GM12878 (cell line): Measurements from ENCODE around the gene KIAA0825. TPM values are rescaled to one million over a fixed set of nuclear protein-coding genes. Genes with fewer than 3 reads are reported as not detected.

ENCODE experiments used
- ATAC-seq: fragments of 200-7000 bp; cut with Tn5 transposase; 3 replicates; pipeline ENCODE4 v1.9.1; 2020; ENCODE audit warnings: mild to moderate bottlenecking, moderate library complexity
- BruUV-seq: library from RNA; stranded (reverse); fragments of 400-500 nt; replicated peaks from 2 replicates; lab custom pipeline; 2021; lab: Mats Ljungman, UMichigan
- CTCF ChIA-PET: fragments of 300-600 bp; sonication (Branson Sonifier 250); formaldehyde crosslinking; extraction: SDS; loops from one replicate; lab custom pipeline; 2021; ENCODE audit warnings: inconsistent platforms; lab: Yijun Ruan, JAX
- POLR2A ChIA-PET: fragments of 350-600 bp; formaldehyde crosslinking; extraction: SDS; loops from one replicate; lab custom pipeline; 2021; ENCODE audit warnings: inconsistent platforms; lab: Charles Lee
- RAD21 ChIA-PET: fragments of 300-600 bp; sonication (Branson Sonifier 250); formaldehyde crosslinking; loops from one replicate; lab custom pipeline; 2023; ENCODE audit warnings: antibody characterized with exemption; ENCODE audit not compliant: unreplicated experiment; lab: Charles Lee
- SMC1A ChIA-PET: fragments of 300-600 bp; sonication (Branson Sonifier 250); formaldehyde crosslinking; loops from one replicate; lab custom pipeline; 2023; ENCODE audit not compliant: unreplicated experiment, uncharacterized antibody; lab: Charles Lee
- DNase-seq: peaks from one replicate; pipeline ENCODE4 v3.0.0-alpha.2; 2011; ENCODE audit warnings: low read depth, low spot score
- FAIRE-seq: peaks from 3 replicates; lab custom pipeline; 2011; peaks lifted over from hg19 to GRCh38; lab: Jason Lieb, UNC
- H2AFZ ChIP-seq: 2 replicates; pipeline ENCODE4 v1.6.0; 2011; ENCODE audit warnings: low read depth, low read length, control low read depth; ENCODE audit not compliant: control insufficient read depth
- H3K27ac ChIP-seq: 2 replicates; pipeline ENCODE4 v1.5.1; 2011; ENCODE audit warnings: control low read depth; ENCODE audit not compliant: control insufficient read depth, insufficient read depth
- H3K27me3 ChIP-seq, 2 experiments: replicated peaks in 1 of 2; 2 replicates each; pipeline versions ENCODE4 v1.6.0 to v1.6.1; 2011; ENCODE audit warnings: low read length in 1 of 2; ENCODE audit not compliant: control insufficient read depth in 2 of 2, insufficient read depth in 2 of 2
- H3K36me3 ChIP-seq, 2 experiments: 2 replicates each; pipeline ENCODE4 v1.5.1; 2011; ENCODE audit warnings: low read length in 1 of 2; ENCODE audit not compliant: control insufficient read depth in 2 of 2, insufficient read depth in 2 of 2
- H3K4me1 ChIP-seq: 2 replicates; pipeline ENCODE4 v1.6.1; 2011; ENCODE audit warnings: mild to moderate bottlenecking, low read length, moderate library complexity, mixed read lengths; ENCODE audit not compliant: control insufficient read depth, insufficient read depth
- H3K4me2 ChIP-seq: 2 replicates; pipeline ENCODE4 v1.6.0; 2011; ENCODE audit warnings: control low read depth; ENCODE audit not compliant: control insufficient read depth, insufficient read depth
- H3K4me3 ChIP-seq: fragments of 200-600 bp; sonication (generic); 2 replicates; pipeline ENCODE4 v1.5.1; 2016
- H3K79me2 ChIP-seq: 2 replicates; pipeline ENCODE4 v1.6.0; 2011; ENCODE audit warnings: low read length; ENCODE audit not compliant: control insufficient read depth, insufficient read depth
- H3K9ac ChIP-seq: 2 replicates; pipeline ENCODE4 v1.8.0; 2011; ENCODE audit warnings: low read length, control low read depth, mixed read lengths; ENCODE audit not compliant: control insufficient read depth, insufficient read depth
- H3K9me3 ChIP-seq: replicated peaks from 3 replicates; pipeline ENCODE4 v1.5.1; 2011; ENCODE audit warnings: mild to moderate bottlenecking, low read length; ENCODE audit not compliant: control insufficient read depth, insufficient read depth
- H4K20me1 ChIP-seq: 2 replicates; pipeline ENCODE4 v1.6.0; 2011; ENCODE audit not compliant: control insufficient read depth, insufficient read depth
- BHLHE40 ChIP-seq, 2 experiments: fragments of 450-650 bp in 1 of 2; IDR thresholded peaks; 2 replicates each; pipeline ENCODE4 v1.6.1; 2011 to 2017; ENCODE audit warnings: low read depth in 2 of 2, borderline replicate concordance in 1 of 2, improper control_type of control experiment in 1 of 2, low read length in 1 of 2, mild to moderate bottlenecking in 1 of 2
- CEBPB ChIP-seq, 2 experiments: fragments of 150-350 bp in 1 of 2; IDR thresholded peaks; 2 replicates each; pipeline ENCODE4 v1.6.1; 2012 to 2014; ENCODE audit warnings: low read depth in 2 of 2, low read length in 2 of 2, borderline replicate concordance in 1 of 2, inconsistent platforms in 1 of 2
- CHD4 ChIP-seq: fragments of 200-600 bp; sonication (generic); IDR thresholded peaks from 2 replicates; pipeline ENCODE4 v1.6.1; 2016; ENCODE audit warnings: mild to moderate bottlenecking
- EED ChIP-seq: sonication (generic); IDR thresholded peaks from 2 replicates; pipeline ENCODE4 v1.6.1; 2016; ENCODE audit warnings: antibody characterized with exemption, low read depth
- EGR1 ChIP-seq, 2 experiments: IDR thresholded peaks; 1 replicate in 1 of 2; 2 replicates in 1 of 2; pipeline ENCODE4 v1.6.1; 2011 to 2012; ENCODE audit warnings: low read depth in 2 of 2, low read length in 2 of 2, borderline replicate concordance in 1 of 2, mild to moderate bottlenecking in 1 of 2, moderate library complexity in 1 of 2
- HDGF ChIP-seq: fragments of 450-650 bp; IDR thresholded peaks from 2 replicates; pipeline ENCODE4 v1.6.1; 2016; ENCODE audit warnings: antibody characterized with exemption
- PAX5 ChIP-seq: IDR thresholded peaks from 2 replicates; pipeline ENCODE4 v1.6.1; 2011; ENCODE audit warnings: low read depth, low read length, borderline replicate concordance
- RBBP5 ChIP-seq: fragments of 200-600 bp; sonication (generic); conservative IDR thresholded peaks from 2 replicates; pipeline ENCODE4 v1.6.1; 2016
- RCOR1 ChIP-seq: conservative IDR thresholded peaks from 2 replicates; pipeline ENCODE4 v1.6.1; 2012; ENCODE audit warnings: low read depth, low read length, improper control_type of control experiment
- SIN3A ChIP-seq: IDR thresholded peaks from 2 replicates; pipeline ENCODE4 v1.6.1; 2012; ENCODE audit warnings: low read depth, low read length, improper control_type of control experiment
- SMAD1 ChIP-seq: fragments of 450-650 bp; IDR thresholded peaks from 2 replicates; pipeline ENCODE4 v1.6.1; 2018; ENCODE audit warnings: mild to moderate bottlenecking, low read depth; ENCODE audit not compliant: partially characterized antibody
- SMAD5 ChIP-seq: IDR thresholded peaks from 2 replicates; pipeline ENCODE4 v1.6.1; 2016; ENCODE audit warnings: antibody characterized with exemption, low read depth
- SP1 ChIP-seq: IDR thresholded peaks from one replicate; pipeline ENCODE4 v1.6.1; 2011; ENCODE audit warnings: low read depth, low read length
- SREBF1 ChIP-seq: IDR thresholded peaks from 2 replicates; pipeline ENCODE4 v1.6.1; 2012; ENCODE audit warnings: mild to moderate bottlenecking, low read length
- ZNF217 ChIP-seq: fragments of 450-650 bp; IDR thresholded peaks from 2 replicates; pipeline ENCODE4 v1.6.1; 2017; ENCODE audit warnings: antibody characterized with exemption, mild to moderate bottlenecking
- WGBS: methylation state at CpG from one replicate; pipeline ENCODE4 v1.1.6; 2016; ENCODE audit warnings: low lambda C conversion rate; ENCODE audit not compliant: insufficient replicate concordance, insufficient coverage; ENCODE audit errors: missing lambda C conversion rate; 5-methylcytosine and 5-hydroxymethylcytosine counted together
- in situ Hi-C: fragments of 300-500 bp; cut with MboI; formaldehyde crosslinking; loops from 9 replicates; pipeline ENCODE4 v1.14.3; 2018; ENCODE audit warnings: mixed read lengths
- intact Hi-C: fragments of 100-400 bp; cut with micrococcal nuclease; formaldehyde crosslinking; loops from one replicate; pipeline ENCODE4 v1.14.2; 2022; ENCODE audit not compliant: unreplicated experiment
- polyA plus RNA-seq, 11 experiments: library from polyadenylated mRNA; depleted of rRNA in 4 of 11; unstranded in 6 of 11; stranded (reverse) in 5 of 11; fragments of >200 nt; fragmentation: Nextera tagmentation in 4 of 11; fragmentation: Illumina TruSeq in 1 of 11; extraction: Ambion mirVana in 4 of 11; extraction: Trizol in 1 of 11; gene quantifications; 1 replicate in 1 of 11; 2 replicates in 10 of 11; pipeline versions ENCODE4 v1.2.1 to v1.2.3, GENCODE V29; 2011 to 2016; ENCODE audit warnings: inconsistent platforms in 2 of 11, missing spikeins in 2 of 11, low read depth in 1 of 11
- total RNA-seq, 4 experiments: library from RNA; depleted of rRNA in 3 of 4; stranded (reverse); fragments of >200 nt in 3 of 4; fragmentation: Illumina TruSeq in 1 of 4; extraction: Trizol in 1 of 4; gene quantifications; 2 replicates each; pipeline versions ENCODE4 v1.2.1 to v1.2.3, GENCODE V29; 2013 to 2021

Gene KIAA0825
- total and polyA plus RNA-seq, 10 of the 15 experiments (the other 5 are each of a cell fraction or from before 2014, with no cell fraction given): 0.55 to 1.9 (median 1.5) TPM

GRCh38 chr5:94378062-94378461, 240.3 kb downstream of the KIAA0825 start:
- CTCF ChIA-PET: no interaction called here
- H4K20me1 ChIP-seq: no peaks in the 10 kb centered on the region
- SMC1A ChIA-PET: no interaction called here
- no peak overlapping the region for H3K27ac ChIP-seq
- H3K27me3 ChIP-seq: no peaks in the 10 kb centered on the region
- WGBS: 0% methylated on average over 1 of the region's 1 CpG
- H3K4me2 ChIP-seq: no peak overlapping the region
- DNase-seq: no peak
- BruUV-seq: no TSS peak
- H3K4me3 ChIP-seq: no peak overlapping the region
- POLR2A ChIA-PET: no interaction called here
- in situ Hi-C loops (no loop called here), intact Hi-C loops (no loop called here)
- no peak overlapping the region for H2AFZ ChIP-seq
- RAD21 ChIA-PET: no interaction called here
- ATAC-seq: no peak
- no peaks in the 10 kb centered on the region for H3K4me1 ChIP-seq
- H3K9me3 ChIP-seq: no peaks in the 10 kb centered on the region
- TF ChIP-seq HDGF: no peak
- TF ChIP-seq EED: no peak
- no peak for TF ChIP-seq RBBP5
- no peak for TF ChIP-seq SREBF1
- TF ChIP-seq RCOR1: no peak
- TF ChIP-seq SMAD1: no peak
- no peak for TF ChIP-seq SIN3A
- TF ChIP-seq SMAD5: no peak
- no peak for TF ChIP-seq PAX5
- TF ChIP-seq CHD4: no peak
- no peak for TF ChIP-seq SP1
- TF ChIP-seq CEBPB (IDR thresholded peaks at IDR 0.05; ENCODE audit: borderline replicate concordance in 1 of 2, low read depth in 2 of 2, low read length in 2 of 2): no peak
- no peak for TF ChIP-seq EGR1 (IDR thresholded peaks at IDR 0.05; ENCODE audit: borderline replicate concordance in 1 of 2, low read depth in 2 of 2, low read length in 2 of 2)
- no peak for TF ChIP-seq BHLHE40 (IDR thresholded peaks at IDR 0.05; ENCODE audit: borderline replicate concordance in 1 of 2, low read depth in 2 of 2, low read length in 1 of 2)
- no peak for TF ChIP-seq ZNF217
- no peak overlapping the region for H3K9ac ChIP-seq
- no peak for FAIRE-seq
- no peaks in the 10 kb centered on the region for H3K36me3 ChIP-seq
- H3K79me2 ChIP-seq: no peaks in the 10 kb centered on the region
